Measurements from ENCODE around the gene FLRT1. TPM values are rescaled to one million over a fixed set of nuclear protein-coding genes. Genes with fewer than 3 reads are reported as not detected.

The FLRT1 gene
- total RNA-seq, 3 donors from 2014 or later: not detected

DNA sequence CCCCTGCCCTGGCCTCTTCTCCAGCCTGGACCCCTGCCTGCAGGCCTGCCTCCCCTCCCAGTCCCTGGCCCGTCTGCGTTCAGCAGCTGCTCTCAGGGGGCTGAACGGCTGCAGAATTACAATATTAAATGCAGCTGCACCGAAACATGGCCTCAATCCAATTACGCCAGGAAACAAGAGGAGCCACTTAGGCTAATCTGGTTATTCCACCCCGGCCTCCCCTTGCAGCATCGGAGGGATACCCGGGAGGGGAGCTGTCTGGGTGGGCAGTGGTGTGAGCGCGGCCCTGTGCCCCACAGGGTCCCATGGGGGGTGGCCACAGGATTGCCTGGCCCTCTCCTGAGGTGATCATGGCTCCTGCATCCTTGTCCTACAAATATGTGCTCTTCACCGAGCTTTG is 42.6 kb downstream of the FLRT1 start:
- no peaks in the 10 kb centered on the region for H3K9me3 ChIP-seq
- no peak for DNase-seq (ENCODE audit: low spot score in 2 of 2)
- TF ChIP-seq POLR2A (IDR thresholded peaks at IDR 0.05): no peak
- no peak for TF ChIP-seq POLR2AphosphoS5 (IDR thresholded peaks at IDR 0.05)
- TF ChIP-seq, protein P1, sequence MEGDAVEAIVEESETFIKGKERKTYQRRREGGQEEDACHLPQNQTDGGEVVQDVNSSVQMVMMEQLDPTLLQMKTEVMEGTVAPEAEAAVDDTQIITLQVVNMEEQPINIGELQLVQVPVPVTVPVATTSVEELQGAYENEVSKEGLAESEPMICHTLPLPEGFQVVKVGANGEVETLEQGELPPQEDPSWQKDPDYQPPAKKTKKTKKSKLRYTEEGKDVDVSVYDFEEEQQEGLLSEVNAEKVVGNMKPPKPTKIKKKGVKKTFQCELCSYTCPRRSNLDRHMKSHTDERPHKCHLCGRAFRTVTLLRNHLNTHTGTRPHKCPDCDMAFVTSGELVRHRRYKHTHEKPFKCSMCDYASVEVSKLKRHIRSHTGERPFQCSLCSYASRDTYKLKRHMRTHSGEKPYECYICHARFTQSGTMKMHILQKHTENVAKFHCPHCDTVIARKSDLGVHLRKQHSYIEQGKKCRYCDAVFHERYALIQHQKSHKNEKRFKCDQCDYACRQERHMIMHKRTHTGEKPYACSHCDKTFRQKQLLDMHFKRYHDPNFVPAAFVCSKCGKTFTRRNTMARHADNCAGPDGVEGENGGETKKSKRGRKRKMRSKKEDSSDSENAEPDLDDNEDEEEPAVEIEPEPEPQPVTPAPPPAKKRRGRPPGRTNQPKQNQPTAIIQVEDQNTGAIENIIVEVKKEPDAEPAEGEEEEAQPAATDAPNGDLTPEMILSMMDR (IDR thresholded peaks at IDR 0.05): no peak
- no peak overlapping the region for H3K4me3 ChIP-seq
- no peaks in the 10 kb centered on the region for H3K4me1 ChIP-seq
- no peaks in the 10 kb centered on the region for H3K27me3 ChIP-seq
- intact Hi-C loops (cut with DNase I; ENCODE audit: low total_unique reads): no loop called here
- H3K36me3 ChIP-seq: no peaks in the 10 kb centered on the region
- no peak overlapping the region for H3K27ac ChIP-seq

DNA sequence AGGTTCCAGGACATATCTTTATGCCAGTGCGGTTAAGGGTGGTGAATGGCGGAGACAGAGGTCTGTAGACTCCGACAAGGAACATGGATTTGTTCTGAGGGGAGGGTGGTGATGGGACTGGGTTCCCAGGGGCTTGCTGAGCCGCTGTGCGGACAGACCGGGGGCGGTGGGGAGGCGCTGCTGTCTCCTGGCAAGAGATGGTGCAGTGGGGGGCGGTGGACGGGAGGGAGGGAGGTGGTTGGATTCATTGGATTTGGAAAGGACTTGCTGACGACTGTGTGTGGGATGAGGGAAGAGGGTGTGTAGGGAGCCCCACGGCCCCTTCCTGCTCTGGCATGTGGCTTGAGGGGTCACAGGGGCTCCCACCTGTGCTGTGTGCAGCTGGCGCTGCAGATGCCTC is 43.2 kb downstream of the FLRT1 start:
- Histone ChIP-seq H3K27me3 (no peaks in the 10 kb centered on the region), H3K27ac (no peak overlapping the region), H3K4me1 (no peaks in the 10 kb centered on the region), H3K36me3 (no peaks in the 10 kb centered on the region), H3K9me3 (no peaks in the 10 kb centered on the region), H3K4me3 (no peak overlapping the region)
- TF ChIP-seq POLR2AphosphoS5 (IDR thresholded peaks at IDR 0.05) (no peak), POLR2A (IDR thresholded peaks at IDR 0.05) (no peak)
- TF ChIP-seq, protein P1 (IDR thresholded peaks at IDR 0.05): no peak
- intact Hi-C loops (cut with DNase I; ENCODE audit: low total_unique reads): no loop called here
- no peak for DNase-seq (ENCODE audit: low spot score in 2 of 2)

DNA sequence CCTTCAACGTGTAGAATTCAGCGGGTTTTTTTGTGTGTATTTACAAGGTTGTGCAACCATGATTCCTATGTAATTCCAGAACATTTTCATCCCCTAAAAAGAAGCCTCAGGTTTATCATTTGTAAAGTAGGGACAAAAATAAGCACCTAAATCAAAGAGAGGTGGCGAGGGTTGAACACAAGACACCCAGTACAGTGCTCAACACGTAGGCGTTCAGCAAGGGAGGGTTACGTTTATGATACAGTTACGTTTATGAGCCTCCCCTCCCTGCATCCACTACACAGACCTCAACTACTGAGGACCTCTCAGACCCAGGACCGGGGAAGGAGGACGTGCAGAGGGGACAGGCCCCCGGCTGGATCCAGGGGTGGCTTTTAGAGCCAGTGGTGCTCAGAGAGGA is 44.7 kb downstream of the FLRT1 start:
- no peak overlapping the region for H3K27ac ChIP-seq
- no peaks in the 10 kb centered on the region for H3K9me3 ChIP-seq
- H3K4me1 ChIP-seq: no peaks in the 10 kb centered on the region
- no peak overlapping the region for H3K4me3 ChIP-seq
- no peaks in the 10 kb centered on the region for H3K36me3 ChIP-seq
- TF ChIP-seq POLR2AphosphoS5 (IDR thresholded peaks at IDR 0.05) (no peak), POLR2A (IDR thresholded peaks at IDR 0.05) (no peak)
- TF ChIP-seq, protein P1 (IDR thresholded peaks at IDR 0.05): no peak
- no peaks in the 10 kb centered on the region for H3K27me3 ChIP-seq
- intact Hi-C loops (cut with DNase I; ENCODE audit: low total_unique reads): no loop called here
- DNase-seq (ENCODE audit: low spot score in 2 of 2): no peak

DNA sequence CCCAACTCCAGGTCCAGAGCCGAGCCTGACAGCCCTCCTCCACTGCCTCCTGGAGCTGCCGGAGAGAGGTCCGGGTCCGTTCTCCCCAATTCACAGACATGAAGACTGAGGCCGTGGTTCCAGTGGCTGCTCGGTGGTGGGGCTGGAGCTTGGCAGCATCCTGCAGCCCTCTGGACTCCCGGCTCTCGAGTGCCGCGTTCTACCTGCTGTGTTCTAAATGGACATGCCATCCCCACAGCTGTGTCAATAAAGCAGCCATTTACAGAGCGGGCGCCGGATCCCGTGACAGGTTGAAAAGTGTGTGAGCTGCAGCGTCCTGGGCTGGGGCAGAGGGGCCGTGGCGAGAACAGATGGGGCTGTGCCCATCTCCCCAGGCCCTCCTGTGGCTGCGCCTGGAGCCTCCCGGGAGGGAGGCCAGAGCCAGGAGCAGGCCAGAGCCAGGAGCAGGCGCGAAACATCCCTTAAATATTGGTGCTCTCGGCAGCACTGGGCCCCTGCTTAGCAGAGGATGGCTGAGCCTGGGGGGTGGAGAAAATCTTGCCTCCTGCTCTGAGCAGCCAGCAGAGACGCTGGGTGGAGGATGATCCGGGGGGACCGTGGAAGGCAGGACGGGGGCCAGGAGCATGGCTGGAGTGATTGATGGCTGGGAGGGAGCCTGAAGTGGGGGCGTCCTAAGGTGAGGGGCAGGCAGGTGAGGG is 46.2 kb downstream of the FLRT1 start:
- intact Hi-C loops (cut with DNase I; ENCODE audit: low total_unique reads): no loop called here
- Histone ChIP-seq H3K27ac (no peak overlapping the region), H3K36me3 (no peaks in the 10 kb centered on the region), H3K4me1 (no peaks in the 10 kb centered on the region), H3K27me3 (no peaks in the 10 kb centered on the region), H3K4me3 (no peak overlapping the region), H3K9me3 (no peaks in the 10 kb centered on the region)
- no peak for DNase-seq (ENCODE audit: low spot score in 2 of 2)
- TF ChIP-seq, protein P1 (IDR thresholded peaks at IDR 0.05): no peak
- TF ChIP-seq POLR2A (IDR thresholded peaks at IDR 0.05): no peak
- TF ChIP-seq POLR2AphosphoS5 (IDR thresholded peaks at IDR 0.05): no peak

DNA sequence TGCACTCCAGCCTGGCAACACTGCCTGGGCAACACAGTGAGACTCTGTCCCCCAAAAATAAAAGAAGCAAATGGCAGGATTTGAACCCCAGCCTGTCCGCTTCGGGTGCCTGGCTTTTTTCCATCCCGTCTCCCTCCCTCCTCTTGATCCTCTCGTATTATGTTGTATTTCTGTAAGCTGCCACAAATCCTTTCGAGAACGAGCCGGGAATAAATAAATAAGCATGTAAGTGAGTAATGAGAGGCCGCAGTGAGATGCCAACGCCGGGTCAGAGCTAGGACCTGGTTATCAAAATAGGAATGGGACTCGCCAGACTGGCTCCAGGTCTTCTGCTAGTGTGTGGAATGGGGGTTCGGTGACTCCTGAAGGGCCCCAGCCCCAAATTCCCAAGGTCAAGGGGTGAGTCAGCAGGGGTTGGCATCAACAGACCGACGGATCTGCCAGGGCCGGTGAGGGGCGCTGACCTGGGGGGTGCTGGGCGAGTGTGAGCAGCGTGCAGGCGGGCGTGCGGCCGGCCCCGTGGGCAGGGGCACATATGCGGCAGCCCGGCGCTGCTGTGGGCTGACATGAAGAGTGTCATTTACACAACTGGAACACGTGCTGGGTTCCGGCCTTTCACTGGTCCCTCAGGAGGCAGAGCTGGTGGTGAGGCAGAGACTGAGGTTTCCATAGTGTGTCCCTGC is 47.8 kb downstream of the FLRT1 start:
- TF ChIP-seq POLR2AphosphoS5 (IDR thresholded peaks at IDR 0.05): no peak
- no peak for TF ChIP-seq POLR2A (IDR thresholded peaks at IDR 0.05)
- TF ChIP-seq, protein P1 (IDR thresholded peaks at IDR 0.05): no peak
- intact Hi-C loops (cut with DNase I; ENCODE audit: low total_unique reads): no loop called here
- Histone ChIP-seq H3K9me3 (no peaks in the 10 kb centered on the region), H3K27ac (no peak overlapping the region), H3K36me3 (no peaks in the 10 kb centered on the region), H3K4me3 (no peak overlapping the region), H3K4me1 (no peaks in the 10 kb centered on the region), H3K27me3 (no peaks in the 10 kb centered on the region)
- DNase-seq (ENCODE audit: low spot score in 2 of 2): no peak
